H1 (cell line): ENCODE measurements around the gene OR5H1. TPM values are rescaled to one million over a fixed set of nuclear protein-coding genes. Genes with fewer than 3 reads are reported as not detected.

Experiments used
- CTCF ChIA-PET: fragments of 300-600 bp; sonication (Branson Sonifier 250); formaldehyde crosslinking; loops from one replicate; lab custom pipeline; 2021; ENCODE audit not compliant: partially characterized antibody; lab: Charles Lee
- POLR2A ChIA-PET: fragments of 300-600 bp; sonication (Branson Sonifier 250); formaldehyde crosslinking; loops from one replicate; lab custom pipeline; 2021; ENCODE audit warnings: inconsistent platforms; ENCODE audit not compliant: partially characterized antibody; lab: Charles Lee
- DNase-seq, 2 experiments: peaks; one replicate each; pipeline versions ENCODE4 v3.0.0 to v3.0.0-alpha.2; 2010 to 2022; ENCODE audit warnings: low spot score in 2 of 2, low read depth in 1 of 2, mixed read lengths in 1 of 2
- FAIRE-seq: peaks from 2 replicates; lab custom pipeline; 2011; peaks lifted over from hg19 to GRCh38; lab: Jason Lieb, UNC
- H2AFZ ChIP-seq: 2 replicates; pipeline ENCODE4 v1.8.1; 2012; ENCODE audit warnings: low read length, inconsistent platforms
- H2AK5ac ChIP-seq: 2 replicates; pipeline ENCODE4 v1.6.1; 2013; ENCODE audit warnings: low read depth, low read length
- H2BK120ac ChIP-seq: replicated peaks from 2 replicates; pipeline ENCODE3; 2013; ENCODE audit warnings: low read depth, low read length, inconsistent platforms
- H2BK12ac ChIP-seq: 2 replicates; pipeline ENCODE4 v1.6.1; 2013; ENCODE audit warnings: low read depth, low read length
- H2BK15ac ChIP-seq: 2 replicates; pipeline ENCODE4 v1.6.1; 2013; ENCODE audit warnings: low read length
- H2BK20ac ChIP-seq: 2 replicates; pipeline ENCODE4 v1.6.1; 2013; ENCODE audit warnings: low read length
- H2BK5ac ChIP-seq: 2 replicates; pipeline ENCODE4 v1.6.1; 2013; ENCODE audit warnings: low read depth, low read length
- H3K14ac ChIP-seq: 2 replicates; pipeline ENCODE4 v1.6.1; 2013; ENCODE audit warnings: inconsistent platforms; ENCODE audit not compliant: insufficient read length
- H3K18ac ChIP-seq: 2 replicates; pipeline ENCODE4 v1.6.1; 2013; ENCODE audit warnings: low read length; ENCODE audit errors: extremely low read depth
- H3K23ac ChIP-seq: 2 replicates; pipeline ENCODE4 v1.6.1; 2013; ENCODE audit warnings: inconsistent platforms; ENCODE audit not compliant: insufficient read length
- H3K23me2 ChIP-seq: 2 replicates; pipeline ENCODE4 v1.6.1; 2013; ENCODE audit warnings: low read depth, low read length
- H3K27ac ChIP-seq: 2 replicates; pipeline ENCODE4 v1.6.1; 2011; ENCODE audit warnings: low read depth, low read length, inconsistent platforms
- H3K27me3 ChIP-seq, 4 experiments: replicated peaks in 1 of 4; 1 replicate in 1 of 4; 2 replicates in 3 of 4; pipeline versions ENCODE4 v1.6.1 to v1.8.1; 2011 to 2013; ENCODE audit warnings: low read length in 3 of 4, mild to moderate bottlenecking in 3 of 4, inconsistent platforms in 2 of 4, mixed read lengths in 2 of 4, moderate library complexity in 1 of 4; ENCODE audit not compliant: control insufficient read depth in 3 of 4, insufficient read depth in 3 of 4; ENCODE audit errors: extremely low read depth in 1 of 4
- H3K36me3 ChIP-seq, 4 experiments: 2 replicates each; pipeline versions ENCODE4 v1.6.1 to v1.8.1; 2011 to 2013; ENCODE audit warnings: mild to moderate bottlenecking in 4 of 4, low read length in 3 of 4, moderate library complexity in 2 of 4, control low read depth in 1 of 4, inconsistent platforms in 1 of 4; ENCODE audit not compliant: insufficient read depth in 4 of 4, control insufficient read depth in 2 of 4
- H3K4ac ChIP-seq: replicated peaks from 2 replicates; pipeline ENCODE3; 2013; ENCODE audit warnings: low read length, low read depth, mixed read lengths, inconsistent platforms; ENCODE audit not compliant: insufficient read length
- H3K4me1 ChIP-seq, 4 experiments: replicated peaks in 1 of 4; 1 replicate in 1 of 4; 2 replicates in 3 of 4; pipeline versions ENCODE4 v1.6.1 to v1.8.1; 2011 to 2013; ENCODE audit warnings: low read length in 3 of 4, inconsistent platforms in 2 of 4, mixed read lengths in 1 of 4; ENCODE audit not compliant: insufficient read depth in 4 of 4, control insufficient read depth in 3 of 4
- H3K4me2 ChIP-seq, 2 experiments: 2 replicates each; pipeline versions ENCODE4 v1.6.1 to v1.8.1; 2011 to 2013; ENCODE audit warnings: low read depth in 2 of 2, low read length in 2 of 2, control low read depth in 1 of 2, inconsistent platforms in 1 of 2, mild to moderate bottlenecking in 1 of 2; ENCODE audit not compliant: insufficient read depth in 1 of 2
- H3K4me3 ChIP-seq, 4 experiments: fragments of 200-600, 300-600 bp in 1 of 4; sonication (generic), shearing (Covaris generic), sonication (Bioruptor Twin) in 1 of 4; 2 replicates each; pipeline versions ENCODE4 v1.5.1 to v1.8.1; 2011 to 2016; ENCODE audit warnings: low read length in 4 of 4, low read depth in 3 of 4, control low read depth in 2 of 4, inconsistent platforms in 2 of 4, mild to moderate bottlenecking in 2 of 4, mixed read lengths in 1 of 4, moderate library complexity in 1 of 4; ENCODE audit not compliant: insufficient read depth in 2 of 4; ENCODE audit errors: extremely low read depth in 1 of 4
- H3K56ac ChIP-seq: replicated peaks from 2 replicates; pipeline ENCODE3; 2013; ENCODE audit warnings: low read depth, mild to moderate bottlenecking, mixed read lengths, low read length, inconsistent platforms; ENCODE audit not compliant: insufficient read length
- H3K79me1 ChIP-seq: 2 replicates; pipeline ENCODE4 v1.6.1; 2013; ENCODE audit warnings: low read depth, low read length, control low read depth
- H3K79me2 ChIP-seq, 2 experiments: 2 replicates each; pipeline versions ENCODE4 v1.6.1 to v1.8.1; 2012 to 2013; ENCODE audit warnings: low read length in 2 of 2, mild to moderate bottlenecking in 2 of 2, inconsistent platforms in 1 of 2; ENCODE audit not compliant: insufficient read depth in 2 of 2, control insufficient read depth in 1 of 2
- H3K9ac ChIP-seq, 4 experiments: replicated peaks in 1 of 4; 1 replicate in 1 of 4; 2 replicates in 3 of 4; pipeline versions ENCODE4 v1.6.1 to v1.8.1; 2011 to 2013; ENCODE audit warnings: low read depth in 3 of 4, low read length in 3 of 4, control low read depth in 2 of 4, mild to moderate bottlenecking in 2 of 4, moderate library complexity in 2 of 4, inconsistent platforms in 1 of 4; ENCODE audit errors: extremely low read depth in 1 of 4
- H3K9me3 ChIP-seq, 2 experiments: 2 replicates each; pipeline versions ENCODE4 v1.6.1 to v1.8.1; 2012 to 2013; ENCODE audit warnings: mild to moderate bottlenecking in 2 of 2, moderate library complexity in 2 of 2, control low read depth in 1 of 2, inconsistent platforms in 1 of 2, low read depth in 1 of 2, low read length in 1 of 2, mixed read lengths in 1 of 2; ENCODE audit not compliant: insufficient read depth in 2 of 2
- H4K20me1 ChIP-seq, 2 experiments: replicated peaks in 1 of 2; 2 replicates each; pipeline versions ENCODE3 to v1.8.1; 2011 to 2013; ENCODE audit warnings: inconsistent platforms in 2 of 2, low read length in 2 of 2, mild to moderate bottlenecking in 1 of 2; ENCODE audit not compliant: insufficient read depth in 2 of 2, control insufficient read depth in 1 of 2
- H4K5ac ChIP-seq: 2 replicates; pipeline ENCODE4 v1.6.1; 2013; ENCODE audit warnings: low read length, low read depth, mixed read lengths, inconsistent platforms; ENCODE audit not compliant: insufficient read length
- H4K8ac ChIP-seq: 2 replicates; pipeline ENCODE4 v1.8.0; 2013; ENCODE audit warnings: mild to moderate bottlenecking, moderate library complexity, low read length, inconsistent platforms; ENCODE audit not compliant: insufficient read depth; ENCODE audit errors: extremely low read depth
- H4K91ac ChIP-seq: replicated peaks from 2 replicates; pipeline ENCODE3; 2013; ENCODE audit warnings: low read length, mixed read lengths, inconsistent platforms; ENCODE audit not compliant: insufficient read length
- BCL11A ChIP-seq, 2 experiments: IDR thresholded peaks; one replicate each; pipeline ENCODE4 v1.6.1; 2011; ENCODE audit warnings: low read depth in 2 of 2, low read length in 2 of 2, mild to moderate bottlenecking in 2 of 2
- CBX5 ChIP-seq: fragments of 300-800, 300-1000 bp; sonication (generic); IDR thresholded peaks from 2 replicates; pipeline ENCODE4 v1.7.1; 2016; ENCODE audit warnings: antibody characterized with exemption, low read length, low read depth
- CBX8 ChIP-seq: fragments of 300-800, 300-1000 bp; sonication (generic); IDR thresholded peaks from 2 replicates; pipeline ENCODE4 v1.7.1; 2016; ENCODE audit warnings: low read depth, low read length, borderline replicate concordance
- EP300 ChIP-seq, 2 experiments: IDR thresholded peaks; 1 replicate in 1 of 2; 2 replicates in 1 of 2; pipeline ENCODE4 v1.6.1; 2011 to 2012; ENCODE audit warnings: low read depth in 2 of 2, low read length in 2 of 2, mild to moderate bottlenecking in 2 of 2, borderline replicate concordance in 1 of 2, inconsistent platforms in 1 of 2, moderate library complexity in 1 of 2
- EZH2 ChIP-seq: fragments of 200-600 bp; sonication (generic); IDR thresholded peaks from 2 replicates; pipeline ENCODE4 v1.7.1; 2012; ENCODE audit warnings: low read depth, mild to moderate bottlenecking, moderate library complexity, low read length, inconsistent platforms; ENCODE audit not compliant: severe bottlenecking
- KDM1A ChIP-seq: fragments of 200-600, 300-600 bp; sonication (generic); IDR thresholded peaks from 2 replicates; pipeline ENCODE4 v1.7.1; 2016; ENCODE audit warnings: mild to moderate bottlenecking, low read length, borderline replicate concordance
- KDM4A ChIP-seq: IDR thresholded peaks from one replicate; pipeline ENCODE4 v1.7.1; 2012; ENCODE audit warnings: low read depth, mild to moderate bottlenecking, moderate library complexity, low read length, inconsistent platforms; ENCODE audit not compliant: severe bottlenecking
- RBBP5 ChIP-seq: IDR thresholded peaks from 2 replicates; pipeline ENCODE4 v1.7.1; 2012; ENCODE audit warnings: low read depth, mild to moderate bottlenecking, inconsistent platforms, low read length, moderate library complexity, borderline replicate concordance
- SAP30 ChIP-seq: fragments of 300-600 bp; sonication (generic); IDR thresholded peaks from 2 replicates; pipeline ENCODE4 v1.7.1; 2012; ENCODE audit warnings: low read length, moderate library complexity, mild to moderate bottlenecking, inconsistent platforms; ENCODE audit not compliant: insufficient read depth, insufficient replicate concordance
- SIN3A ChIP-seq, 2 experiments: IDR thresholded peaks in 1 of 2; conservative IDR thresholded peaks in 1 of 2; 2 replicates each; pipeline ENCODE4 v1.6.1; 2011 to 2012; ENCODE audit warnings: low read length in 2 of 2, improper control_type of control experiment in 1 of 2, low read depth in 1 of 2, mild to moderate bottlenecking in 1 of 2
- SIRT6 ChIP-seq: IDR thresholded peaks from one replicate; pipeline ENCODE4 v1.7.1; 2012; ENCODE audit warnings: low read length, inconsistent platforms
- SP4 ChIP-seq: IDR thresholded peaks from 2 replicates; pipeline ENCODE4 v1.6.1; 2012; ENCODE audit warnings: low read length, inconsistent platforms
- TEAD4 ChIP-seq: IDR thresholded peaks from 2 replicates; pipeline ENCODE4 v1.6.1; 2012; ENCODE audit warnings: low read depth, low read length, inconsistent platforms, mixed read lengths
- YY1 ChIP-seq: IDR thresholded peaks from 2 replicates; pipeline ENCODE4 v1.6.1; 2011; ENCODE audit warnings: low read depth, mild to moderate bottlenecking, low read length
- WGBS, 2 experiments: shearing (Covaris generic) in 1 of 2; methylation state at CpG; one replicate each; pipeline versions ENCODE4 v1.1.6 to v1.1.7; 2013 to 2015; ENCODE audit warnings: low lambda C conversion rate in 2 of 2, mixed read lengths in 2 of 2, inconsistent platforms in 1 of 2, low coverage in 1 of 2, missing lambda C conversion rate in 1 of 2; ENCODE audit not compliant: insufficient replicate concordance in 2 of 2, insufficient coverage in 1 of 2, insufficient read length in 1 of 2; ENCODE audit errors: extremely low coverage in 1 of 2, missing lambda C conversion rate in 1 of 2; 5-methylcytosine and 5-hydroxymethylcytosine counted together
- polyA plus RNA-seq, 7 experiments: library from polyadenylated mRNA; depleted of rRNA in 3 of 7; stranded (reverse) in 5 of 7; unstranded in 2 of 7; fragments of >200 nt in 5 of 7; fragments of 200-250 nt in 2 of 7; gene quantifications; 1 replicate in 5 of 7; 2 replicates in 1 of 7; 4 replicates in 1 of 7; pipeline versions ENCODE4 v1.2.1 to v1.2.3, GENCODE V29; 2011 to 2013; ENCODE audit warnings: missing spikeins in 2 of 7, mixed read lengths in 2 of 7
- total RNA-seq: library from RNA; stranded (reverse); fragmentation: NEBNext Ultra II Directional; extraction: Animal tissue kit (Norgen Biotek cat#: 25700); gene quantifications from 2 replicates; pipeline ENCODE4 v1.2.1, GENCODE V29; 2021

OR5H1 gene
- total and polyA plus RNA-seq, 2 of the 8 experiments (the other 6 are each of a cell fraction or from before 2014, with no cell fraction given) = not detected

- Histone ChIP-seq H4K20me1 (no peaks in the 10 kb centered on the region), H3K56ac (no peak overlapping the region), H4K8ac (no peak overlapping the region), H3K4ac (no peak overlapping the region), H3K14ac (no peak overlapping the region), H4K5ac (no peak overlapping the region), H2AK5ac (no peak overlapping the region), H3K4me2 (no peak overlapping the region), H3K36me3 (no peaks in the 10 kb centered on the region), H3K27ac (no peak overlapping the region), H3K4me3 (no peak overlapping the region), H3K23ac (no peak overlapping the region), H3K27me3 (no peaks in the 10 kb centered on the region), H3K23me2 (no peaks in the 10 kb centered on the region), H2BK120ac (no peak overlapping the region), H2BK15ac (no peak overlapping the region), H2BK20ac (no peak overlapping the region), H3K9me3 (peaks cover 0 to 3% of the 10 kb centered on the region in 2 experiments; a peak in 1 of 4 replicates), H2BK12ac (no peak overlapping the region), H2BK5ac (no peak overlapping the region), H3K79me2 (no peaks in the 10 kb centered on the region), H3K9ac (no peak overlapping the region), H4K91ac (no peak overlapping the region), H3K79me1 (no peaks in the 10 kb centered on the region), H2AFZ (no peak overlapping the region), H3K18ac (no peak overlapping the region), H3K4me1 (no peaks in the 10 kb centered on the region)
- POLR2A ChIA-PET = no interaction called here
- DNase-seq (no peak), FAIRE-seq (no peak)
- CTCF ChIA-PET = interaction anchor here (0.6 to 1.6 kb wide), 5 partner anchors 10 to 234 kb away, joined by 3 read pairs; no protein-coding TSS in a partner anchor
- 85% methylated on average over 4 of the region's 4 CpGs; no CpG with 5 or more reads in 1 of the 2 experiments for WGBS, 2 experiments
- TF ChIP-seq RBBP5 (no peak), TEAD4 (no peak), CBX8 (no peak), EZH2 (no peak), BCL11A (IDR thresholded peaks at IDR 0.05; ENCODE audit: low read depth in 2 of 2, low read length in 2 of 2) (no peak), SP4 (no peak), SIRT6 (no peak), KDM1A (no peak), EP300 (IDR thresholded peaks at IDR 0.05; ENCODE audit: borderline replicate concordance in 1 of 2, low read depth in 2 of 2, low read length in 2 of 2) (no peak), KDM4A (no peak), SAP30 (no peak), YY1 (no peak), SIN3A (conservative IDR thresholded peaks at IDR 0.05 in 1 of 2, IDR thresholded peaks at IDR 0.05 in 1 of 2; ENCODE audit: low read depth in 1 of 2, low read length in 2 of 2) (no peak), CBX5 (no peak)
These were observed 30.7 kb upstream of the OR5H1 start for GRCh38 chr3:98099848-98100247.
